Left lung (tissue), 10 donors: Measurements from ENCODE around the gene LMAN2L. TPM values are rescaled to one million over a fixed set of nuclear protein-coding genes. Genes with fewer than 3 reads are reported as not detected.

Experiments used
- ATAC-seq: fragments of 200-7000 bp; cut with Tn5 transposase; one replicate; pipeline ENCODE4 v1.9.1; 2020; ENCODE audit warnings: moderate library complexity
- DNase-seq, 4 donors: peaks; one replicate each; pipeline ENCODE4 v3.0.0-alpha.2; 2013 to 2020
- H3K27ac ChIP-seq, 2 donors: fragments of 200-600 bp; sonication (generic) in 1 of 2; one replicate each; pipeline versions ENCODE4 v1.5.0 to v1.8.0; 2020 to 2021
- H3K27me3 ChIP-seq, 2 donors: fragments of 200-600 bp; sonication (generic) in 1 of 2; one replicate each; pipeline versions ENCODE4 v1.5.0 to v1.8.0; 2020 to 2021
- H3K36me3 ChIP-seq, 2 donors: fragments of 200-600 bp; sonication (generic) in 1 of 2; one replicate each; pipeline versions ENCODE4 v1.5.0 to v1.8.0; 2020 to 2021
- H3K4me1 ChIP-seq, 2 donors: fragments of 200-600 bp; one replicate each; pipeline ENCODE4 v1.8.0; 2021
- H3K4me3 ChIP-seq, 2 donors: fragments of 200-600 bp; sonication (generic) in 1 of 2; one replicate each; pipeline versions ENCODE4 v1.5.0 to v1.8.0; 2020 to 2021; ENCODE audit warnings: mild to moderate bottlenecking in 1 of 2
- H3K9me3 ChIP-seq, 2 donors: fragments of 200-600 bp; sonication (generic) in 1 of 2; one replicate each; pipeline versions ENCODE4 v1.5.0 to v1.8.0; 2020 to 2021
- intact Hi-C, 2 donors: fragments of 100-400 bp; cut with DNase I; formaldehyde crosslinking; loops; one replicate each; pipeline versions ENCODE4 v1.11.2 to v1.14.2; 2022
- polyA plus RNA-seq, 6 donors: library from polyadenylated mRNA; unstranded; fragments of 120-200 nt; gene quantifications; one replicate each; pipeline ENCODE4 v1.2.1, GENCODE V29; 2013; ENCODE audit not compliant: insufficient read length in 6 of 6
- total RNA-seq, 2 donors: library from RNA; stranded (reverse); fragmentation: NEBNext Ultra II Directional; extraction: Animal tissue kit (Norgen Biotek cat#: 25700); gene quantifications; one replicate each; pipeline ENCODE4 v1.2.1, GENCODE V29; 2021
- TF ChIP-seq, protein P1 (sequence below), 2 donors: fragments of 200-600 bp; sonication (generic) in 1 of 2; IDR thresholded peaks; one replicate each; pipeline versions ENCODE4 v1.5.0 to v1.8.0; 2021; ENCODE audit warnings: antibody characterized with exemption in 2 of 2
- donor health status: DM: no; HTN: yes; CAD: no.
- donor health status: DM: no; HTN: no; CAD: no.

LMAN2L gene
- total and polyA plus RNA-seq, 8 donors: 18.4 to 54.7 (median 47.6) TPM

DNA sequence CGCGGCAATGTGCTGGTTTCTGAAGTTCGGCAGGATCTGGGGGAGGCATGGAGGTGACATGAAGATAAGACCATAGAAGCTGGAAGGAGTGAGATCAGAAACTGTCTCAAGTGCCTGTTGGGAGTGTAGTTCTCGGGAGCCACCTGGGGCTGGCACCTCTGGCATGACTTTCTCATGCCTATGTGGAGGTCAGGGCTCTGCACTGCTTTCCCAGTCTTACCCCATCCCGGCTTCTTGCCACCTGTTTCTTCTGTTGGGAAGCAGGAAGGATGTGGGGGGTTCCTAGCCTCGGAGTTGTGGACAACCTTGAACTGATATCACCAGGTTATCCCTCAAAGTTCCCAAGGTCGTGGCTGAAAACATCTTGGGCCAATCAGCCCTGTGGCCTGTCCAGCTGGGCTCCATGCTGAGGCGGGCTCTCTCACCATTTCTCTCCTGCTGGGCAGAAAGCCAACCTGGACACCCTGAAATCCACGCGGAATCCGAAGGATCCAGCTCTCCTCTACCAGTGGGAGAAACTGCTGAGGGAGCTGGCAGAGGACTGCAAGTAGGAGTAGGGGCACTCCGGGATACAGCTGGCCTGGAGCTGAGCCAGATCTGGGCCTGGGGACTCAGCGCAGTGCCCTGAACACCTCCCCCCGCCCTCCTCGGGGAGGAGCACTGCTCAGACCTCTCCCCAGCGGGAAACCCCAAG lies 54.8 kb downstream of the LMAN2L start:
- peak; percentile 9 for ATAC-seq
- Histone ChIP-seq H3K36me3 (no peaks in the 10 kb centered on the region), H3K4me3 (no peak overlapping the region), H3K4me1 (peaks cover 0 to 15% of the 10 kb centered on the region in 2 donors), H3K9me3 (no peaks in the 10 kb centered on the region), H3K27me3 (no peaks in the 10 kb centered on the region), H3K27ac (no peak overlapping the region)
- TF ChIP-seq, protein P1, sequence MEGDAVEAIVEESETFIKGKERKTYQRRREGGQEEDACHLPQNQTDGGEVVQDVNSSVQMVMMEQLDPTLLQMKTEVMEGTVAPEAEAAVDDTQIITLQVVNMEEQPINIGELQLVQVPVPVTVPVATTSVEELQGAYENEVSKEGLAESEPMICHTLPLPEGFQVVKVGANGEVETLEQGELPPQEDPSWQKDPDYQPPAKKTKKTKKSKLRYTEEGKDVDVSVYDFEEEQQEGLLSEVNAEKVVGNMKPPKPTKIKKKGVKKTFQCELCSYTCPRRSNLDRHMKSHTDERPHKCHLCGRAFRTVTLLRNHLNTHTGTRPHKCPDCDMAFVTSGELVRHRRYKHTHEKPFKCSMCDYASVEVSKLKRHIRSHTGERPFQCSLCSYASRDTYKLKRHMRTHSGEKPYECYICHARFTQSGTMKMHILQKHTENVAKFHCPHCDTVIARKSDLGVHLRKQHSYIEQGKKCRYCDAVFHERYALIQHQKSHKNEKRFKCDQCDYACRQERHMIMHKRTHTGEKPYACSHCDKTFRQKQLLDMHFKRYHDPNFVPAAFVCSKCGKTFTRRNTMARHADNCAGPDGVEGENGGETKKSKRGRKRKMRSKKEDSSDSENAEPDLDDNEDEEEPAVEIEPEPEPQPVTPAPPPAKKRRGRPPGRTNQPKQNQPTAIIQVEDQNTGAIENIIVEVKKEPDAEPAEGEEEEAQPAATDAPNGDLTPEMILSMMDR (IDR thresholded peaks at IDR 0.05): no peak
- intact Hi-C loops: no loop called here
- peak in 2 of 4 donors; percentile 53 to 63 for DNase-seq

DNA sequence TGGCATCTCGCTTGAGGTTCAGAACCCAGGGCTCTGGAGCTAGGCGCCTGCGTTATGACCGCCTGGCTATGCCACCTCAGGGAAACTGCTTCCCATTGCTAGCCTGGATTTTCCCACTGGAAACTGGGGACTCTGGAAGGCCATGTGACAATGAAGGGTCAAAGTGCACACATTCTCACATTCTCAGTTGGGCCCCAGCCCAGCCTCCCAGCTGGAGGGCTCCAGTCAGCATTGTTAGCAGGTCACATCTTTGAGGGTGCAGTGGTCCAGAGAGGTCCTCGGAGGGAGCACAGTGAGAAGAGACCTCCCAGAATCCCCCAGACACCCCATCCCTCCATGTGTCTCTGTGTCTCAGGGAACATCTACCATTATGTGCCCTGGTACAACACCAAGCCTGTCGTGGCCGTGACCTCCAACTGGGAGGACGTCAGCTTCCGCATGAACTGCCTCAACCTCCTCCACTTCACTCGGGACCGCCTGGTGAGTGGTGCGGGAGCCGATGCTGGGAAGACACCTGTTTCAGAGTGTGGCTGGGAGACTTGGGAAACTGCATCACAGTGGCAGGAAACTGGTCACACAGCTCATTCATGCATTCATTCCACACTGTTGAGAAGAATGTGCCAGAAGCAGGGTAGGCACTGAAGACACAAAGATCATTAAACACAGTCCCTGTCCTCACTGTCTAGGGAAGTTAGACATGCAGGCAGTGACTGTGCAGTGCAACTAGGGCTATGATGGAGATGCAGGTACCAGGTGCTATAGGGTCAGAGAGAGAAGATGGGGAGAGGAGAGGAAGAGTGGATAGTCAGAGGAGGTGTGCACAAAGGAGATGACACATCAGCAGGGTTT lies 55.7 kb downstream of the LMAN2L start:
- Histone ChIP-seq H3K27ac (no peak overlapping the region), H3K9me3 (no peaks in the 10 kb centered on the region), H3K27me3 (no peaks in the 10 kb centered on the region)

GRCh38 chr2:96683307-96683706 lies 56.6 kb downstream of the LMAN2L start:
- DNase-seq (no peak), ATAC-seq (no peak)
- no peaks in the 10 kb centered on the region for H3K36me3 ChIP-seq
- no peaks in the 10 kb centered on the region for H3K9me3 ChIP-seq
- no peak overlapping the region for H3K4me3 ChIP-seq
- no peak overlapping the region for H3K27ac ChIP-seq
- peaks cover 0 to 15% of the 10 kb centered on the region in 2 donors for H3K4me1 ChIP-seq
- H3K27me3 ChIP-seq: no peaks in the 10 kb centered on the region
- intact Hi-C loops: no loop called here
- TF ChIP-seq, protein P1 (IDR thresholded peaks at IDR 0.05): no peak

More for the DNA sequence above, 55.7 kb downstream of the LMAN2L start:
- intact Hi-C loops: no loop called here
- TF ChIP-seq, protein P1 (IDR thresholded peaks at IDR 0.05): no peak
- DNase-seq (no peak), ATAC-seq (no peak)
- Histone ChIP-seq H3K4me3 (no peak overlapping the region), H3K4me1 (peaks cover 0 to 15% of the 10 kb centered on the region in 2 donors), H3K36me3 (no peaks in the 10 kb centered on the region)

GRCh38 chr2:96681540-96681939 lies 58.3 kb downstream of the LMAN2L start:
- intact Hi-C loops: no loop called here
- no peak overlapping the region for H3K27ac ChIP-seq
- no peak for DNase-seq
- TF ChIP-seq, protein P1 (IDR thresholded peaks at IDR 0.05): no peak
- no peak for ATAC-seq
- H3K9me3 ChIP-seq: no peaks in the 10 kb centered on the region
- H3K36me3 ChIP-seq: no peaks in the 10 kb centered on the region
- H3K27me3 ChIP-seq: no peaks in the 10 kb centered on the region
- H3K4me3 ChIP-seq: no peak overlapping the region
- H3K4me1 ChIP-seq: peaks cover 0 to 15% of the 10 kb centered on the region in 2 donors

GRCh38 chr2:96680561-96681141 lies 59.2 kb downstream of the LMAN2L start:
- TF ChIP-seq, protein P1 (IDR thresholded peaks at IDR 0.05): no peak
- intact Hi-C loops: no loop called here
- peak overlapping the region in 1 of 2 donors; percentile 37 for H3K27ac ChIP-seq

More at GRCh38 chr2:96680561-96681141, 59.2 kb downstream of the LMAN2L start:
- H3K9me3 ChIP-seq: no peaks in the 10 kb centered on the region
- DNase-seq: peak in 2 of 4 donors; percentile 46 to 48
- no peak overlapping the region for H3K4me3 ChIP-seq
- no peaks in the 10 kb centered on the region for H3K27me3 ChIP-seq
- peak; percentile 85 for ATAC-seq
- peaks cover 0 to 12% of the 10 kb centered on the region in 2 donors for H3K4me1 ChIP-seq
- no peaks in the 10 kb centered on the region for H3K36me3 ChIP-seq
